Glomerular endothelial cell (primary cell): Measurements from ENCODE around the gene RSAD1. TPM values are rescaled to one million over a fixed set of nuclear protein-coding genes. Genes with fewer than 3 reads are reported as not detected.

ENCODE experiments used
- DNase-seq: peaks from one replicate; pipeline ENCODE4 v3.0.0-alpha.2; 2011; ENCODE audit warnings: low read depth, low spot score; ENCODE audit errors: extremely low read depth
- total RNA-seq: library from RNA; depleted of rRNA; stranded (reverse); fragments of >200 nt; gene quantifications from 2 replicates; pipeline ENCODE4 v1.2.3, GENCODE V29; 2015

RSAD1 gene
- total RNA-seq, 1 donor from 2014 or later: 34.7 TPM

GRCh38 chr17:50457621-50458020 is 21.0 kb upstream of the RSAD1 start:
- DNase-seq: no peak

- no peak for DNase-seq
Observed at GRCh38 chr17:50458270-50458669, 20.4 kb upstream of the RSAD1 start.

- DNase-seq: no peak
Observed at GRCh38 chr17:50458701-50459676, 19.7 kb upstream of the RSAD1 start.

- DNase-seq: no peak
Observed at GRCh38 chr17:50459756-50460155, 18.9 kb upstream of the RSAD1 start.

GRCh38 chr17:50460831-50461526 is 17.7 kb upstream of the RSAD1 start:
- no peak for DNase-seq

- no peak for DNase-seq
Observed at GRCh38 chr17:50461550-50462132, 17.0 kb upstream of the RSAD1 start.

- DNase-seq: no peak
Observed at GRCh38 chr17:50462446-50462845, 16.2 kb upstream of the RSAD1 start.

- DNase-seq: no peak
Observed at GRCh38 chr17:50464121-50464520, 14.5 kb upstream of the RSAD1 start.

- no peak for DNase-seq
Observed at GRCh38 chr17:50464736-50465135, 13.9 kb upstream of the RSAD1 start.

GRCh38 chr17:50465171-50465570 is 13.5 kb upstream of the RSAD1 start:
- no peak for DNase-seq

- no peak for DNase-seq
Observed at GRCh38 chr17:50465635-50466034, 13.0 kb upstream of the RSAD1 start.

GRCh38 chr17:50466371-50467113 is 12.1 kb upstream of the RSAD1 start:
- DNase-seq: no peak

GRCh38 chr17:50467114-50467854 is 11.4 kb upstream of the RSAD1 start:
- DNase-seq: no peak

- no peak for DNase-seq
Observed at GRCh38 chr17:50467855-50468303, 10.8 kb upstream of the RSAD1 start.

- no peak for DNase-seq
Observed at GRCh38 chr17:50468304-50469207, 10.1 kb upstream of the RSAD1 start, which contains the start of gene CHAD. TSS of gene CHAD (minus strand) at chr17:50468880. CDS start at chr17:50468813, 67 bp downstream.

GRCh38 chr17:50469208-50469605 is 9.5 kb upstream of the RSAD1 start:
- no peak for DNase-seq

GRCh38 chr17:50469671-50470305 is 8.9 kb upstream of the RSAD1 start:
- DNase-seq: no peak

GRCh38 chr17:50470426-50470825 is 8.2 kb upstream of the RSAD1 start:
- DNase-seq: no peak
